HEK293 (cell line): Measurements from ENCODE around the gene PRUNE2.

Experiments used
- GLI4 ChIP-seq: fragments of 450-650 bp; formaldehyde crosslinking; IDR thresholded peaks from 2 replicates; pipeline ENCODE4 v1.5.1; 2016; ENCODE audit warnings: missing biosample characterization, missing genetic modification characterization
- KLF16 ChIP-seq: fragments of 450-650 bp; formaldehyde crosslinking; IDR thresholded peaks from 2 replicates; pipeline ENCODE4 v1.5.1; 2017; ENCODE audit warnings: missing biosample characterization, missing genetic modification characterization
- SP3 ChIP-seq: fragments of 450-650 bp; formaldehyde crosslinking; IDR thresholded peaks from 2 replicates; pipeline ENCODE4 v1.5.1; 2016; ENCODE audit warnings: missing biosample characterization, missing genetic modification characterization
- ZBTB26 ChIP-seq: fragments of 450-650 bp; formaldehyde crosslinking; optimal IDR thresholded peaks from 2 replicates; pipeline ENCODE3; 2016; ENCODE audit warnings: missing biosample characterization, mild to moderate bottlenecking, missing genetic modification characterization
- ZNF184 ChIP-seq: fragments of 450-650 bp; IDR thresholded peaks from 2 replicates; pipeline ENCODE4 v1.5.1; 2018; ENCODE audit warnings: missing biosample characterization, mild to moderate bottlenecking, missing genetic modification characterization
- ZNF776 ChIP-seq: fragments of 450-650 bp; formaldehyde crosslinking; IDR thresholded peaks from 2 replicates; pipeline ENCODE4 v1.5.0; 2017; ENCODE audit warnings: missing biosample characterization, missing genetic modification characterization, borderline replicate concordance
- ZSCAN4 ChIP-seq: fragments of 450-650 bp; formaldehyde crosslinking; IDR thresholded peaks from 2 replicates; pipeline ENCODE4 v1.5.1; 2017; ENCODE audit warnings: missing biosample characterization, missing genetic modification characterization

GRCh38 chr9:76651119-76651705 is 254.7 kb downstream of the PRUNE2 start:
- TF ChIP-seq SP3 (tag by site-specific recombination) (no peak), ZSCAN4 (tag by site-specific recombination) (no peak), ZNF776 (no peak), KLF16 (tag by site-specific recombination) (no peak), GLI4 (no peak), ZBTB26 (no peak), ZNF184 (no peak)
